NCI-H2196 treated with DMSO at 0.1 percent for 48 hours (cell line): ENCODE results near the gene PIP5K1B.

ENCODE experiments used
- DNase-seq: peaks from one replicate; lab custom pipeline; 2025; ENCODE audit not compliant: unreplicated experiment; lab: John Stamatoyannopoulos, UW

The PIP5K1B gene

DNA sequence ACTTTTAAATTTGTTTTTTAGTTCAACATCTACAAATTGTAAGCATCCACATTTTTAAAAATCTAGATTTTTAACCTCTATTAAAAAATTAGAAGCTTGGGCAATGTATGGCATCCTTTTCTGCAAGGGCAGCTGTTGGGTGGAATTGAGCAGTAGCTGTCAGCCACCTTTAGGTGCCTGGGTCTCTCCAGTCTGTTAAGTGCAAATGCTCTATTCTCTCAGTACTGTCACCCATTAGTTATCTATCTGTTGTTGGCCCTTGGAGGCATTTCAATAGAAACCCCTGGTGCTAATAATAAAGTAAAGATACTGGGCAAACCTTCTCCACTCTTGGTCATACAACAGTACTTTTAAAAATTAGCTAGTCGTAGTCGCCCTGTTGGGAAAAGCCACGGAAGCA lies 63.6 kb downstream of the PIP5K1B start:
- DNase-seq: no peak

DNA sequence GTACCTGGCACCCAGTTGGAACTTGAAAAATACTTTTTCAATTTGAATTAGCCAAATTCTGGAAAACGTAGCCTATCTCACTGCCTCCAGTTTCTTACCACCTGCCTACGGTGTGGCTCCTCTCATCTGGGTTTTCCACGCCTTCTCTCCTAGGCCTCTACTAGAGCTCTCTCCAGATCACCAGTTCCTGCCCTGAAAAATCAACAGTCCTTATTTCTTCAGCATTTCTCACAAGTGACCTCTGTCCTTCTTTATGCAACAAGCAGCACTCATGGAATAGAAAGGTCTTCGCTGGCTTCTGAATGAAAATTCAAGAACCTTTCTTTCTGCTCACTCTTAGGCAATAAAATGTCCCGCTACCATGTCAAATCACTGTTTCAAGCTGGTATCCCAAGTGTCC lies 64.8 kb downstream of the PIP5K1B start:
- no peak for DNase-seq

GRCh38 chr9:68771376-68771775 lies 66.3 kb downstream of the PIP5K1B start:
- no peak for DNase-seq

DNA sequence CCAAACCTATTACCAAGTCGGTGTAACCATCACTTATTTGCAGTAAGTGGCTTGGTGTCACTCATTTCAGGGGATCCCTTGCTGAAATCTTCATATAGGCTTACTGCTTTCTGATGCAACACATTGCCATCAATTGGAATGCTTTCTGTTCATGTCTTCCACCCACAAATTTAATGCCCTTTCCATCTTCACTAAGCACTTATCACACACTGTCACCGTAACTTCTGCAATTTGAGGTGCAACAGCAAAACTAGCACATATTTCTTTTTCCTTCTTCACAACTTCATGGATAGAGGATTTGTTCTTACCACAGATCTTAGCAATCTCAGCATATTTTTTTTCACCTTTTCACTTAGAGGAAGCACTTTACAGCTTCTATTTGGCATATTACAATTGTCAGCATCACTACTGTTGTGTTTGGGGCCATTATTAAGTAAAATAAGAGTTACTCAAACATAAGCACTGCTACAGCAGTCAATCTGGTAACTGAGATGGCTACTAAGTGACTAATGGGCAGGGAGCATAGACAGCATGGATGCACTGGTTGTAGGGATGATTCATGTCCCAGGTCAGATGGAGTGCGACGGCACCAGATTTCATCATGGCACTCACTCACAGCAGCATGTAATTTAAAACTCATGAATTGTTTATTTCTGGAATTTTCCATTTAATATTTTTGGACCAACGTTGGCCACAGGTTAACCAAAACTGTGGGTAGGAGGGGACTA lies 70.1 kb downstream of the PIP5K1B start:
- no peak for DNase-seq

- no peak for DNase-seq
Observed at GRCh38 chr9:68777070-68777763, 72.2 kb downstream of the PIP5K1B start.

DNA sequence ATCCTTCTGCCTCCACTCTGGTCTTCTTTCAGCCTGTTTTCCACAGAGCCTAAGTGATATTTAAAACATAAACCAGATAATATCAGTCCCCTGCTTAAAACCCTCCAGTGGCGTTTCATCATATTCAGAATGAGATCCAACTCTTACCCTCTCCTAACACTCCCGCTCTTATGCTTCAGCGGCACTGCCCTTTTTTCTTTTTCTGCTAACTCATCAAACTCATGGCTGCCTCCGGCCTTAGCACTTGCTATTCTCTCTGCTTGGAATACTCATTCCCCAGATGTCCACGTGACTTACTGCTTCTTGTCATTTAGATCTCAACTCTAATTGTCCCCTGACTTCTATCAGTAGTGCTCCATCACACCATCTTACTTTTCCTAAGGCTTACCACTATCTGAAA lies 73.6 kb downstream of the PIP5K1B start:
- no peak for DNase-seq

- peak; percentile 89 for DNase-seq
Observed at GRCh38 chr9:68779558-68780379, 74.7 kb downstream of the PIP5K1B start.

DNA sequence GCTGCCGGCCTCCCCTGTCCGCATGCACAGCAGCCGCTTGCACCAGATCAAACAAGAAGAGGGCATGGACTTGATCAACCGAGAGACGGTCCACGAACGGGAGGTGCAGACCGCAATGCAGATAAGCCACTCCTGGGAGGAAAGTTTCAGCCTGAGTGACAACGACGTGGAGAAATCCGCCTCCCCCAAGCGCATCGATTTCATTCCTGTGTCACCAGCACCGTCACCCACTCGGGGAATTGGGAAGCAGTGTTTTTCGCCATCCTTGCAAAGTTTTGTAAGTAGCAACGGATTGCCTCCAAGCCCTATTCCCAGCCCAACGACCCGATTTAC lies 75.3 kb downstream of the PIP5K1B start:
- DNase-seq: no peak

DNA sequence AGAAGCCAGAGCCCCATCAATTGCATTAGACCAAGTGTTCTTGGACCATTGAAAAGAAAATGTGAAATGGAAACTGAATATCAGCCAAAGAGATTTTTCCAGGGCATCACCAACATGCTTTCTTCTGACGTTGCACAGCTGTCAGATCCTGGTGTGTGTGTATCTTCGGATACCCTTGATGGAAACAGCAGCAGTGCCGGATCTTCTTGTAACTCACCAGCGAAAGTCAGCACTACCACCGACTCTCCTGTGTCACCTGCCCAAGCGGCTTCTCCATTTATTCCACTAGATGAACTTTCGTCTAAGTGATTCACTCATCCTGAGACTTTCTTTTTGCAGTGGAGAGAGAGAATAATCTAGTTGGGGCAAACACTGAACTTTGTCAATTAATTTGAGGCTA lies 75.7 kb downstream of the PIP5K1B start:
- DNase-seq: no peak

- no peak for DNase-seq
Observed at GRCh38 chr9:68781928-68782327, 76.9 kb downstream of the PIP5K1B start.

DNA sequence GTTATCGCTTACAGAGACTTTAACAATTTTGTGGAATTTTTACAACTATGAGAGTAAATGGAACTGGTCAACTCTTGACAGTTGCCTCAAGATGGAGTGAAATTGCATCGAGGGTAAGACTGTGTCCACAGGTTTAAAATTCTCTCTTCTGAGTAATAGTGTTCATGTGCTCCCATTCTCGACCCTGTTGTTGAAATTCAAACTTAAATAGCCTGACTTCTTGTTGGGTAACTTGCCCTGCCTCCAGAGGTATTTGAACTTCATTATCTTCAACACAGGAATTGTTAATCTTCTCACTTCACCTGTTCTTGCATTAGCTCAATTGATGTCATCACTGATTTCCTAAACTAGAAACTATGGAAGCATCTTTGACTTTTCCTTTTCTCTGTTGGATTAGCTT lies 77.5 kb downstream of the PIP5K1B start:
- no peak for DNase-seq

DNA sequence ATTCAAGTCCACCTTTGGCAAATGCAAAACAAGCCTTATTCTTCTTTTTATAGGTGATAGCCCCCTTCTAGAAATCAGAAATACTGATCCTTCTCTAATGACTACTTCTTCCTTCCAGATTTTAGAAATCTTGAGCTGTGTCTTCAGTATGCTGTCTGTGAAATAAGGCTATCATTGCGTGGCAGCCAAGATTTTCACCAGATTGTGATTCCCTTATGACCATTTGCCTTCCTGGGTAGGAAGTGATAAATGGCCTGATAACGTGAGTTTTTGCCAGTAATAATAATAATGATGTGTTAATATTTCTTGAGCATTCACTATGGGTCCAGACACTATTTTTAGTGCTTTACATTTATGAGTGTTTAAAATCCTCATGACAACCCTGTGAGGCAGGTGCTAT lies 80.9 kb downstream of the PIP5K1B start:
- no peak for DNase-seq

GRCh38 chr9:68791169-68791568 lies 86.1 kb downstream of the PIP5K1B start:
- DNase-seq: no peak

GRCh38 chr9:68793605-68794343 lies 88.7 kb downstream of the PIP5K1B start:
- no peak for DNase-seq

- DNase-seq: no peak
Observed at GRCh38 chr9:68794898-68795297, 89.9 kb downstream of the PIP5K1B start.

- no peak for DNase-seq
Observed at GRCh38 chr9:68795411-68795810, 90.4 kb downstream of the PIP5K1B start.

DNA sequence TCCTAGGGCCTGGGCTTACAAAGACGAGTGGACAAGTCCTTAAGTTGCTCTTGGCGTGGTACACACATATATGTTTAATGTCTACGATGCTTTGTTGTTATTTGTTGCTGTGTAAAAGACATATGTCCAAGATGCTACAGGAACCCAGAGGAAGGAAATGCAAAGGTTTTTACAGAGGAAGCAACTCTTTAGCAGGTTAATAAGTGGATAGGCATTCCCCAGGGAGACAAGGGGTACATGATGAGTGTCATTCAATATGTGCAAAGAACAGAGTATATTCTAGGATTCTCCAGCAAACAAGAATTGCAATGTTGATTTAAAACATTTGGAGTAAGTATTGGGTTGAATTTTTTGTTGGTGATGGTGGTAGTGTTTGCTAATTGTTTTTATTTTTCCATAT lies 92.1 kb downstream of the PIP5K1B start:
- DNase-seq: no peak

DNA sequence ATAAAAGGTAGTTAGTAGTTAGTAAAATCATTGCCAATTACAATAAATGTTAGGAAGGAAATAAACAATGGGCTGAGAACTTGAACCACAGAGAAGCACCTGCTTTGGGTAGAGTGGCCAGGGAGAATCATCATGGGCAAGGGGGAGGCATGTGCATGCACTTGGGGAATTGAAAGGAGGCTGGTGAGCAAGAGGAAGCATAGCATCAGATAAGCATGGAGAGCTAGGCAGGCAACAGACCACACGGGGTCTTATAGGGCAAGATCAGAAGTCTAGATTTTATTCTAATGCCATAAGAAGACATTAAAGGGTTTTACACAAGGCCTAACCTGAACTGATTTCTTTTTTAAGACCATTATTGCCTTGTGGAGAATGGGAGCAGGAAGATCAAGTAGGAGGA lies 93.4 kb downstream of the PIP5K1B start:
- DNase-seq: no peak

- DNase-seq: no peak
Observed at GRCh38 chr9:68800836-68801235, 95.8 kb downstream of the PIP5K1B start.

DNA sequence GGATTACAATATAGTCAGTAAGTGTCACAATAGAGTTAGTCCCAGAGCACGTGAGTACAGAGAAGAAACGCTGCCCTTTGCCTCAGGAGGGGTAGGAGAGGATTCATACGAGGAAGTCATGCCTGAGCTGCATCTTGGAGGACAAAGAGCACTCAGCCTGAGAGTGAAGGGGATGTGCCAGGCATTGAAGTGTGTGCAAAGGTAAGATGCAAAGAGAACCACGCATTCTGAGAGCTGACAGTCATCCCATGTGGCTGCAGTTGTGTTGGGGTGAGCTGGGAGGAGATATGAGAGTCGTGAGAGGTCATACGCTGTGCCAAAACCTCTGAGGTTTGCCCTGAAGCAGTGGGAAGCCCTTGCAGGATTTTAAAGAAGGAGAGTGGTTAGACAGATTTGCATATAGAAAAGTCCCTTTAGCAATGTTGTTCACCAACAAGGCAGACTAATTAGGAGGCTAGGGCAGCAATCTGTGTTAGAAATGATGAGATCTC lies 97.5 kb downstream of the PIP5K1B start:
- DNase-seq: no peak
